Endothelial cell of umbilical vein (primary cell): Measurements from ENCODE around the gene FOCAD. TPM values are rescaled to one million over a fixed set of nuclear protein-coding genes. Genes with fewer than 3 reads are reported as not detected.

Experiments
- BruUV-seq: library from RNA; stranded (reverse); fragments of 400-500 nt; replicated peaks from 2 replicates; lab custom pipeline; 2021; lab: Mats Ljungman, UMichigan
- CTCF ChIA-PET: fragments of 300-600, 350-600 bp; sonication (Branson Sonifier 250); formaldehyde crosslinking; loops from one replicate; lab custom pipeline; 2021; ENCODE audit warnings: antibody characterized with exemption, inconsistent platforms; lab: Charles Lee
- POLR2A ChIA-PET: fragments of 300-600, 350-600 bp; sonication (Branson Sonifier 250); formaldehyde crosslinking; loops from one replicate; lab custom pipeline; 2021; ENCODE audit warnings: antibody characterized with exemption, inconsistent platforms; lab: Charles Lee
- DNase-seq: peaks from one replicate; pipeline ENCODE4 v3.0.0-alpha.2; 2011; ENCODE audit warnings: low read depth, low spot score
- FAIRE-seq: peaks from 2 replicates; lab custom pipeline; 2011; peaks lifted over from hg19 to GRCh38; lab: Jason Lieb, UNC
- H2AFZ ChIP-seq: 2 replicates; pipeline ENCODE4 v1.6.0; 2012; ENCODE audit warnings: low read depth, low read length, control low read depth, inconsistent platforms
- H3K27ac ChIP-seq: 2 replicates; pipeline ENCODE4 v1.5.1; 2011; ENCODE audit warnings: low read depth, mild to moderate bottlenecking, control low read depth, low read length, moderate library complexity; ENCODE audit not compliant: insufficient read depth
- H3K27me3 ChIP-seq, 2 experiments: 2 replicates each; pipeline versions ENCODE4 v1.6.0 to v1.6.1; 2011; ENCODE audit warnings: low read length in 2 of 2, mixed read lengths in 1 of 2; ENCODE audit not compliant: control insufficient read depth in 2 of 2, insufficient read depth in 2 of 2
- H3K36me3 ChIP-seq, 2 experiments: 2 replicates in 1 of 2; 3 replicates in 1 of 2; pipeline ENCODE4 v1.5.1; 2011; ENCODE audit warnings: low read length in 2 of 2, mild to moderate bottlenecking in 1 of 2, moderate library complexity in 1 of 2; ENCODE audit not compliant: control insufficient read depth in 2 of 2, insufficient read depth in 2 of 2; ENCODE audit errors: extremely low read depth in 1 of 2
- H3K4me1 ChIP-seq: 3 replicates; pipeline ENCODE4 v1.5.1; 2011; ENCODE audit warnings: mild to moderate bottlenecking, low read length; ENCODE audit not compliant: control insufficient read depth, insufficient read depth; ENCODE audit errors: extremely low read depth
- H3K4me2 ChIP-seq: 2 replicates; pipeline ENCODE4 v1.6.1; 2011; ENCODE audit warnings: low read length, control low read depth, mixed read lengths; ENCODE audit not compliant: insufficient read depth
- H3K4me3 ChIP-seq, 3 experiments: fragments of 200-600 bp in 1 of 3; sonication (generic), shearing (Covaris generic) in 1 of 3; replicated peaks in 1 of 3; 2 replicates each; pipeline ENCODE4 v1.5.1; 2011 to 2016; ENCODE audit warnings: control low read depth in 3 of 3, low read length in 3 of 3, mild to moderate bottlenecking in 2 of 3, inconsistent platforms in 1 of 3, low read depth in 1 of 3, moderate library complexity in 1 of 3; ENCODE audit not compliant: insufficient read depth in 1 of 3
- H3K79me2 ChIP-seq: 2 replicates; pipeline ENCODE4 v1.6.0; 2012; ENCODE audit warnings: low read length, inconsistent platforms; ENCODE audit not compliant: control insufficient read depth, insufficient read depth
- H3K9ac ChIP-seq: replicated peaks from 2 replicates; pipeline ENCODE3; 2011; ENCODE audit warnings: low read length, control low read depth; ENCODE audit not compliant: insufficient read depth; ENCODE audit errors: extremely low read depth
- H3K9me1 ChIP-seq: replicated peaks from 3 replicates; pipeline ENCODE4 v1.6.0; 2011; ENCODE audit warnings: mild to moderate bottlenecking, low read length; ENCODE audit not compliant: control insufficient read depth, insufficient read depth; ENCODE audit errors: extremely low read depth
- H3K9me3 ChIP-seq: replicated peaks from 2 replicates; pipeline ENCODE4 v1.5.1; 2012; ENCODE audit warnings: low read length, inconsistent platforms; ENCODE audit not compliant: control insufficient read depth, insufficient read depth
- H4K20me1 ChIP-seq: replicated peaks from 2 replicates; pipeline ENCODE3; 2011; ENCODE audit warnings: mild to moderate bottlenecking, low read length; ENCODE audit not compliant: control insufficient read depth, insufficient read depth; ENCODE audit errors: extremely low read depth
- CTCF ChIP-seq, 2 donors: IDR thresholded peaks; 1 replicate in 1 of 2; 2 replicates in 1 of 2; pipeline ENCODE4 v1.5.1; 2011; ENCODE audit warnings: low read length in 2 of 2, mild to moderate bottlenecking in 2 of 2, moderate library complexity in 2 of 2, control low read depth in 1 of 2, inconsistent platforms in 1 of 2, low read depth in 1 of 2; ENCODE audit not compliant: insufficient read depth in 1 of 2; ENCODE audit errors: extremely low read depth in 1 of 2
- EZH2 ChIP-seq: IDR thresholded peaks from 2 replicates; pipeline ENCODE4 v1.6.1; 2012; ENCODE audit warnings: borderline replicate concordance, low read depth, mild to moderate bottlenecking, moderate library complexity, low read length, inconsistent platforms; ENCODE audit not compliant: severe bottlenecking
- FOS ChIP-seq: IDR thresholded peaks from 2 replicates; pipeline ENCODE4 v1.6.1; 2011; ENCODE audit warnings: mild to moderate bottlenecking, low read length, moderate library complexity, borderline replicate concordance; ENCODE audit not compliant: insufficient read depth
- GATA2 ChIP-seq: IDR thresholded peaks from 2 replicates; pipeline ENCODE4 v1.7.0; 2011; ENCODE audit warnings: low read depth, mild to moderate bottlenecking, moderate library complexity, mixed read lengths, low read length; ENCODE audit not compliant: insufficient read length, insufficient read depth
- JUN ChIP-seq: IDR thresholded peaks from 2 replicates; pipeline ENCODE4 v1.6.1; 2011; ENCODE audit warnings: borderline replicate concordance, low read depth; ENCODE audit not compliant: insufficient read length, insufficient read depth
- MYC ChIP-seq: IDR thresholded peaks from one replicate; pipeline ENCODE4 v1.6.1; 2011; ENCODE audit warnings: mild to moderate bottlenecking, low read depth, low read length
- POLR2A ChIP-seq: IDR thresholded peaks from 2 replicates; pipeline ENCODE4 v1.6.1; 2012; ENCODE audit warnings: low read depth, mild to moderate bottlenecking, control low read depth, low read length
- POLR2AphosphoS5 ChIP-seq: IDR thresholded peaks from 2 replicates; pipeline ENCODE4 v1.6.1; 2012; ENCODE audit warnings: low read depth, mild to moderate bottlenecking, control low read depth, low read length, moderate library complexity; ENCODE audit not compliant: insufficient read depth
- dilution Hi-C: fragments of 300-500 bp; cut with MboI; formaldehyde crosslinking; loops from one replicate; pipeline ENCODE4 v1.15.0; 2019; ENCODE audit warnings: low sequenced_read_pairs; ENCODE audit not compliant: extremely low pct_ligation_motif_present
- intact Hi-C: fragments of 100-400 bp; cut with micrococcal nuclease; formaldehyde crosslinking; loops from one replicate; pipeline ENCODE4 v1.10.0; 2022
- polyA plus RNA-seq, 4 experiments: library from polyadenylated mRNA; depleted of rRNA in 3 of 4; stranded (reverse) in 3 of 4; unstranded in 1 of 4; fragments of >200 nt; gene quantifications; 2 replicates each; pipeline versions ENCODE4 v1.2.1 to v1.2.3, GENCODE V29; 2011 to 2012; ENCODE audit warnings: missing spikeins in 1 of 4
- total RNA-seq: library from RNA; stranded (reverse); gene quantifications from 2 replicates; pipeline ENCODE4 v1.2.3, GENCODE V29; 2021
- TF ChIP-seq, protein P1 (sequence below): IDR thresholded peaks from 2 replicates; pipeline ENCODE4 v1.6.1; 2011; ENCODE audit not compliant: insufficient read depth, insufficient read length

FOCAD gene
- total and polyA plus RNA-seq, 2 donors (not counting 3 experiments of a cell fraction or from before 2014, with no cell fraction given): 26.7 to 66.9 TPM

DNA sequence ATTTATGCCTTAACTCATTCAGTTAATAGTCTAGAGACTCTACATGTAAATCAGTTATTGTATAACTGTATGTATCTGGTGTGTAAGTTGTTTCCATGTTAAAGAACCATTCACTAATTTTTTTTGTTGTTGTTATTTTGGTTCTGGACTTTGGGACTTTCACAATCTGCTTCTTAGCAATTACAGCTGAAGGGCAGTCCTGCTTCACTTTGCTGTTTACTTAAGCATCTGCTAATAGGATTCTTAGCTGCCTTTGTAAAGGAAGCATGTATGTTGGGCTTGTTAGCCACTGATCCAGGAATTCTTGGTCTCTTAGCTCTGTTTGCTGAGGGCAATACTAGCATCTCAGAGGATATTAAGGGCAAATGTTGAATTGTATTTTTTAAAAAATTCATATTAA lies 97.0 kb downstream of the FOCAD start:
- no peaks in the 10 kb centered on the region for H3K79me2 ChIP-seq
- H3K9ac ChIP-seq: no peak overlapping the region
- no peak for TF ChIP-seq EZH2
- TF ChIP-seq GATA2: no peak
- no peak for TF ChIP-seq CTCF (IDR thresholded peaks at IDR 0.05; ENCODE audit: extremely low read depth in 1 of 2, insufficient read depth in 1 of 2, low read depth in 1 of 2, low read length in 2 of 2)
- no peak for TF ChIP-seq POLR2A
- TF ChIP-seq POLR2AphosphoS5: no peak
- no peak for TF ChIP-seq FOS
- TF ChIP-seq, protein P1, sequence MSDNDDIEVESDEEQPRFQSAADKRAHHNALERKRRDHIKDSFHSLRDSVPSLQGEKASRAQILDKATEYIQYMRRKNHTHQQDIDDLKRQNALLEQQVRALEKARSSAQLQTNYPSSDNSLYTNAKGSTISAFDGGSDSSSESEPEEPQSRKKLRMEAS: no peak
- no peak for TF ChIP-seq JUN
- TF ChIP-seq MYC: no peak
- H3K4me3 ChIP-seq: no peak overlapping the region
- intact Hi-C loops (no loop called here), dilution Hi-C loops (no loop called here)
- FAIRE-seq (no peak), DNase-seq (no peak)
- ChIA-PET CTCF (interaction anchor here (0.6 to 0.9 kb wide), 2 partner anchors 24 to 109 kb away, joined by 3 read pairs; no protein-coding TSS in a partner anchor), POLR2A (no interaction called here)
- H3K9me3 ChIP-seq: no peaks in the 10 kb centered on the region
- H4K20me1 ChIP-seq: peaks cover 3% of the 10 kb centered on the region
- H3K27ac ChIP-seq: no peak overlapping the region
- H3K4me2 ChIP-seq: no peak overlapping the region
- no peaks in the 10 kb centered on the region for H3K4me1 ChIP-seq
- H2AFZ ChIP-seq: no peak overlapping the region
- no peaks in the 10 kb centered on the region for H3K9me1 ChIP-seq
- no TSS peak for BruUV-seq
- no peaks in the 10 kb centered on the region for H3K36me3 ChIP-seq
- H3K27me3 ChIP-seq: no peaks in the 10 kb centered on the region
